ENCODE measurements around the gene SMIM26.

The SMIM26 gene

GRCh38 chr20:18585134-18585533, 17.9 kb downstream of the SMIM26 start:
- no peak for DNase-seq (ENCODE audit: low read depth)

GRCh38 chr20:18587665-18588573, 20.7 kb downstream of the SMIM26 start, which contains the start of gene DTD1:
Gene DTD1, plus strand, starts transcription at chr20:18588054. Its CDS starts 19 bp downstream, at chr20:18588073.
- peak; percentile 69 for DNase-seq (ENCODE audit: low read depth)

- no peak for DNase-seq (ENCODE audit: low read depth)
Observed at GRCh38 chr20:18588574-18588933, 21.3 kb downstream of the SMIM26 start.

GRCh38 chr20:18589941-18590674, 22.9 kb downstream of the SMIM26 start:
- no peak for DNase-seq (ENCODE audit: low read depth)

- no peak for DNase-seq (ENCODE audit: low read depth)
Observed at GRCh38 chr20:18596270-18596669, 29.0 kb downstream of the SMIM26 start.

- DNase-seq (ENCODE audit: low read depth) = no peak
Observed at GRCh38 chr20:18609741-18610140, 42.5 kb downstream of the SMIM26 start.

GRCh38 chr20:18611492-18611891, 44.3 kb downstream of the SMIM26 start:
- DNase-seq (ENCODE audit: low read depth) = no peak

GRCh38 chr20:18613553-18613952, 46.3 kb downstream of the SMIM26 start:
- DNase-seq (ENCODE audit: low read depth) = no peak

- no peak for DNase-seq (ENCODE audit: low read depth)
Observed at GRCh38 chr20:18614244-18614643, 47.0 kb downstream of the SMIM26 start.

GRCh38 chr20:18615020-18615650, 47.9 kb downstream of the SMIM26 start:
- no peak for DNase-seq (ENCODE audit: low read depth)
